Adipocyte (in vitro differentiated cells): ENCODE measurements around the gene FCER2.

Source experiments
- DNase-seq: peaks from one replicate; pipeline ENCODE4 v3.0.0-alpha.2; 2015; ENCODE audit warnings: low read depth
- H3K27me3 ChIP-seq: replicated peaks from 2 replicates; pipeline ENCODE4 v1.7.0; 2013; ENCODE audit warnings: mild to moderate bottlenecking, low read length, moderate library complexity; ENCODE audit not compliant: control insufficient read depth, insufficient read depth
- H3K36me3 ChIP-seq: 2 replicates; pipeline ENCODE4 v1.7.0; 2013; ENCODE audit warnings: low read length, mild to moderate bottlenecking, moderate library complexity; ENCODE audit not compliant: control insufficient read depth, insufficient read depth, severe bottlenecking
- H3K4me1 ChIP-seq: 2 replicates; pipeline ENCODE4 v1.7.0; 2013; ENCODE audit warnings: mild to moderate bottlenecking, low read length, moderate library complexity; ENCODE audit not compliant: control insufficient read depth, insufficient read depth
- H3K4me3 ChIP-seq: 2 replicates; pipeline ENCODE4 v1.7.0; 2013; ENCODE audit warnings: mild to moderate bottlenecking, low read length, moderate library complexity
- H3K9ac ChIP-seq: 2 replicates; pipeline ENCODE4 v1.7.0; 2013; ENCODE audit warnings: mild to moderate bottlenecking, low read length, moderate library complexity
- H3K9me3 ChIP-seq: 2 replicates; pipeline ENCODE4 v1.7.0; 2013; ENCODE audit warnings: mild to moderate bottlenecking, low read length, moderate library complexity; ENCODE audit not compliant: control insufficient read depth

The FCER2 gene

DNA sequence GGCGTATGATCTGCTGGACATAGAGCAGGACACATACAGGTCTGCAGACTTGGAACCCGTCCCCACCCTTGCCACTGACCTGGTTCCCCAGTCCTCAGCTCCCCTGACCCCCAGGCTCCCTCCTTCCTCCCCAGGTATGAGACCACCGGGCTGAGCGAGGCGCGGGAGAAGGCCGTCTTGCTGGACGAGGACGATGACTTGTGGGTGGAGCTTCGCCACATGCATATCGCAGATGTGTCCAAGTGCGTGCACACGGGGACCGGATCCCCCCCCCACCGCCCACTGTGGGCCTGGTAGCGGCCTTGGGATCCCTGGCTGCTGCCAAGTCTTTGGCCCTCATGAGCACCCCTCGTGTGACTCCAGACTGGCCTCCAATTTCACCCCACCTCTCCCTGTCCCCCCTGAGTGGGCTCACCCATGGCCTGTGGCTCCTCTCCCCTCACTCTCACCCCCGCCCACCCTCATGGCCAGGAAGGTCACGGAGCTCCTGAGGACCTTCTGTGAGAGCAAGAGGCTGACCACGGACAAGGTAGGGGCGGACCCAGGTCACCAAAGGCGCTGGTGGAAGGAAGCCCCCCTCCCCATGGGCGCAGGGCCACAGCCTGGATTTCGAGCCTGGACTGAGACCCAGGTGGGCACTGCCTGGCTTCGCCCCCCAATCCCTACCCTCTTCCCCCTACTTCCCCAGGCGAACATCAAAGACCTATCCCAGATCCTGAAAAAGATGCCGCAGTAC, 59.5 kb downstream of the FCER2 start:
- DNase-seq, result no peak
- H3K9ac ChIP-seq, result no peak overlapping the region
- H3K4me3 ChIP-seq, result no peak overlapping the region
- H3K4me1 ChIP-seq, result peaks cover 5% of the 10 kb centered on the region
- peaks cover 24% of the 10 kb centered on the region for H3K27me3 ChIP-seq
- H3K36me3 ChIP-seq, result no peaks in the 10 kb centered on the region
- no peaks in the 10 kb centered on the region for H3K9me3 ChIP-seq

DNA sequence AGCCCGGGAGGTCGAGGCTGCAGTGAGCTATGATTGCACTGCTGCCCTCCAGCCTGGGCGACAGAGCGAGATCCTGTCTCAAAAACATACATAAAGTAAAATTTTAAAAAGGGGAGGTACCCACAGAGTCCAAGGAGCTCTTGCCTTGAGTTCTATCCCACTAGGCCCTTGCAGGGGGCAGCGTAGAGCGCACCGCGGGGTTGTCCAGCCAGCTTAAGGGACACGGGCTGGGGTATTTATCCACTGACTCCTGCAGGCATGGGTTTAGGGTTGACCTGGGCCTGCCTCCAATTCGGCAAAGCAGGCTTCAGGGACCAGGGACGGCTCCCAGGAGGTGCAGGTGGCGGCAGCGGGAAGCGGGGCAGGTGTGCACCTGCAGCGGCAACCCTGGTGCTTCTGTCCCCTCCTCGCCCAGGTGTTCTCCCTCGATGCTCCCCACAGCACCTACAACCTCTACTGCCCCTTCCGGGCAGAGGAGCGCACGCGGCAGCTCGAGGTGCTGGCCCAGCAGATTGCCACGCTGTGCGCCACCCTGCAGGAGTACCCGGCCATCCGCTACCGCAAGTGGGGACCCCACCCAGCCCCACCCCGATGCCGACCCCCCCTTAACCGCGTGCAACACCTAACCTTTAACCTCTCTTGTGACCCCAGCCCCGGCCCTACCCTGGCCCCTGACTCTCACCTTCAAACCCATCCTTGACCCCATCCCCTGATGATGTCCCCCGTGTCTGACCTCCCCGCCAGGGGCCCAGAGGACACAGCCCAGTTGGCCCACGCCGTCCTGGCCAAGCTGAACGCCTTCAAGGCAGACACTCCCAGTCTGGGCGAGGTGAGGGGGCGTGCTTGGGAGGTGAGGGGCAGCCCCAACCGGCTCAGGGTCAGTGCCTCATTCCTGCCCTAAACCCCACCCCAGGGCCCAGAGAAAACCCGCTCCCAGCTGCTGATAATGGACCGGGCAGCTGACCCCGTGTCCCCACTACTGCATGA, 60.3 kb downstream of the FCER2 start:
- no peaks in the 10 kb centered on the region for H3K9me3 ChIP-seq
- no peak overlapping the region for H3K9ac ChIP-seq
- DNase-seq, result no peak
- H3K27me3 ChIP-seq, result peaks cover 28% of the 10 kb centered on the region
- no peak overlapping the region for H3K4me3 ChIP-seq
- no peaks in the 10 kb centered on the region for H3K36me3 ChIP-seq
- peaks cover 5% of the 10 kb centered on the region for H3K4me1 ChIP-seq

DNA sequence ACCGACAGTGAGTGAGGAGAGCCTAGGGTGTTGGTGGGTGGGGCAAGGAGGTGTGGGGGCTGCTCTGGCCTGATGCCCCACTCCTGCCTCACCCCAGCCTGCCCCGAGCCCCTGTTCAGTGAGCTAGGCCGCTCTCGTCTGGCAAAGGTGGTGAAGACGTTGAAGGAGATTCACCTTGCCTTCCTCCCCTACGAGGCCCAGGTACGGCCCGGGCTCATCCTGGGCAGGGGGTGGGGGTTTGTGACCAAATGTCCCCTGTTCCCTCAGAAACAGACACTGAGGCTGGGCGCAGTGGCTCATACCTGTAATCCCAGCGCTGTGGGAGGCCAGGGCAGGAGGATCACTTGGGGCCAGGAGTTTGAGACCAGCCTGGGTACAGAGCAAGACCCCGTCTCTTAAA, 61.1 kb downstream of the FCER2 start:
- H3K4me3 ChIP-seq, result no peak overlapping the region
- H3K9ac ChIP-seq, result no peak overlapping the region
- H3K9me3 ChIP-seq, result no peaks in the 10 kb centered on the region
- no peak for DNase-seq
- H3K36me3 ChIP-seq, result no peaks in the 10 kb centered on the region
- H3K4me1 ChIP-seq, result peaks cover 5% of the 10 kb centered on the region
- H3K27me3 ChIP-seq, result peaks cover 30% of the 10 kb centered on the region

DNA sequence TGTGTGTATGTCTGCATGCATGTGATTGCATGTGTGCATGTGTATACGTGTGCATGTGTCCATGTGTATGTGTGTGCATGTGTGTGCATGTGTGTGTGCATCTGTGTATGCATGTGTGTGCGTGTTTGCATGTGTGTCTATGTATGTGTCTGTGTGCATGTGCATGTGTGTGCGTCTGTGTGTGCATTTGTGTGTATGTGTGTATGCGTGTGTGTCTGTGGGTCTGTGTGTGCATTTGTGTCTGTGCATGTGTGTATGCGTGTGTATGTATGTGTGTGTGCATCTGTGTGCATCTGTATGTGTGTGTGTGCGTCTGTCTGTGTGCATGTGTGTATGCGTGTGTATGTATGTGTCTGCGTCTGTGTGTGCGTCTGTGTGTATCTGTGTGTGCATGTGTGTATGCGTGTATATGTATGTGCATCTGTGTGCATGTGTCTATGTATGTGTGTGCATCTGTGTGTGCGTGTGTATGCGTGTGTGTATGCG, 62.0 kb downstream of the FCER2 start:
- no peaks in the 10 kb centered on the region for H3K4me1 ChIP-seq

DNA sequence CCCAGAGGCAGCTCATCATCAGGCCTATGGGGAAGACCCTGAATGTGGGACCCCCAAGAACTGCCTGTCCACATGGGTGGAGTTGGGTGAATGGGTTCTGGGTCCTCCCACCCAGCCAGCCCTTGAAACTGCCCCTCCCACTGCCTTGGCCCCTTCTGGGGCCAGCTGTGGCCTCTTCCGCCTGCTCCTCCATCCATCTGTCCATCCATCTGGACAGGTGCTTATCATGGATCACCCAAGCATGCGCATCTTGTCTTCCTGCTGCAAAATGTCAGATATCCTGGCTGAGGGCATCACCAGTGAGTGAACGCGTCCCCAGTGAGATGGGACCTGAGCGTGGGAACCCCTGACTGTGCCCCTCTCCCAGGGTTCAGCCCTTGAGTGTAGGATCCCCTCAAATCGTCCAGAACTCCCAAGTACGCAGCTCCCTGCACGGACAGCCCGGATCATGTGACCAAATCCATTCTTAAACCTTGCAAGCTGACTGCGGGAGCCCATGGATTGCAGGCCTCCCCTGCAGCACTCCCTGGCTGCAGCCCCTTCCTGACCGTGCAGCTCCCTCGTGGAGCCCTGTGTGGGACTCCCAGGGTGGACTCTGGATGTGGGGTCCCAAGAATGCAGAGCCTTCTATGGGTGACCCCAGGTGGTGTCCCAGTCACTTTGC, 63.0 kb downstream of the FCER2 start:
- Histone ChIP-seq H3K9me3 (no peaks in the 10 kb centered on the region), H3K27me3 (peaks cover 38% of the 10 kb centered on the region)
- no peak for DNase-seq

More for the DNA sequence above, 62.0 kb downstream of the FCER2 start:
- H3K27me3 ChIP-seq, result peaks cover 34% of the 10 kb centered on the region
- no peak for DNase-seq
- no peak overlapping the region for H3K9ac ChIP-seq
- no peaks in the 10 kb centered on the region for H3K9me3 ChIP-seq
- no peaks in the 10 kb centered on the region for H3K36me3 ChIP-seq
- H3K4me3 ChIP-seq, result no peak overlapping the region

More for the DNA sequence above, 63.0 kb downstream of the FCER2 start:
- Histone ChIP-seq H3K4me1 (no peaks in the 10 kb centered on the region), H3K36me3 (no peaks in the 10 kb centered on the region), H3K9ac (no peak overlapping the region), H3K4me3 (no peak overlapping the region)
